ENCODE data around the gene IPMK.

DNA sequence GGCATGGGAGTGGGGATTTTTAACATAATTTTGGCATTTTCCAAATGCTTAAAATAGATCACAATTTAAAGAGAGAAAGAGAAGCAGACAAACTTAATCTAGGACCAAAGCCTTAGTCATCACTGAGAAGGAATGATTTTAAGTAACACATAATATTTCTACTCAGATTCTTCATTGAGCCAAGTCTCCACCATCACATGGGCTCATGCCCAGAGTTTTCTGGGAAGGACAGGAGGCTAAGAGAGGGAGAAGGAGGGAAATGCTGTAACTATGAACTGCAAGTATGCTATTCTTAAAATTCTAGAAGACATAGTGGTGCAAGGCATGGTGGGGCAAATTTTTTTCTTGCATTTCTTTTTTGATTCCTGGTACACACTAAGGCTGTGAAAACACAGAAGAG lies 43.3 kb upstream of the IPMK start:
- TF ChIP-seq SRF (CRISPR knock-in tag; IDR thresholded peaks at IDR 0.05) (no peak), GATA2 (CRISPR knock-in tag; IDR thresholded peaks at IDR 0.05) (no peak), BCL6 (CRISPR knock-in tag; IDR thresholded peaks at IDR 0.05) (no peak), ELF4 (CRISPR knock-in tag; IDR thresholded peaks at IDR 0.05) (no peak), POLR2A (conservative IDR thresholded peaks at IDR 0.05) (no peak), RFX1 (IDR thresholded peaks at IDR 0.05) (no peak), GTF2F1 (IDR thresholded peaks at IDR 0.05; ENCODE audit: low read depth, low read length) (no peak)
- TF ChIP-seq, protein P1, sequence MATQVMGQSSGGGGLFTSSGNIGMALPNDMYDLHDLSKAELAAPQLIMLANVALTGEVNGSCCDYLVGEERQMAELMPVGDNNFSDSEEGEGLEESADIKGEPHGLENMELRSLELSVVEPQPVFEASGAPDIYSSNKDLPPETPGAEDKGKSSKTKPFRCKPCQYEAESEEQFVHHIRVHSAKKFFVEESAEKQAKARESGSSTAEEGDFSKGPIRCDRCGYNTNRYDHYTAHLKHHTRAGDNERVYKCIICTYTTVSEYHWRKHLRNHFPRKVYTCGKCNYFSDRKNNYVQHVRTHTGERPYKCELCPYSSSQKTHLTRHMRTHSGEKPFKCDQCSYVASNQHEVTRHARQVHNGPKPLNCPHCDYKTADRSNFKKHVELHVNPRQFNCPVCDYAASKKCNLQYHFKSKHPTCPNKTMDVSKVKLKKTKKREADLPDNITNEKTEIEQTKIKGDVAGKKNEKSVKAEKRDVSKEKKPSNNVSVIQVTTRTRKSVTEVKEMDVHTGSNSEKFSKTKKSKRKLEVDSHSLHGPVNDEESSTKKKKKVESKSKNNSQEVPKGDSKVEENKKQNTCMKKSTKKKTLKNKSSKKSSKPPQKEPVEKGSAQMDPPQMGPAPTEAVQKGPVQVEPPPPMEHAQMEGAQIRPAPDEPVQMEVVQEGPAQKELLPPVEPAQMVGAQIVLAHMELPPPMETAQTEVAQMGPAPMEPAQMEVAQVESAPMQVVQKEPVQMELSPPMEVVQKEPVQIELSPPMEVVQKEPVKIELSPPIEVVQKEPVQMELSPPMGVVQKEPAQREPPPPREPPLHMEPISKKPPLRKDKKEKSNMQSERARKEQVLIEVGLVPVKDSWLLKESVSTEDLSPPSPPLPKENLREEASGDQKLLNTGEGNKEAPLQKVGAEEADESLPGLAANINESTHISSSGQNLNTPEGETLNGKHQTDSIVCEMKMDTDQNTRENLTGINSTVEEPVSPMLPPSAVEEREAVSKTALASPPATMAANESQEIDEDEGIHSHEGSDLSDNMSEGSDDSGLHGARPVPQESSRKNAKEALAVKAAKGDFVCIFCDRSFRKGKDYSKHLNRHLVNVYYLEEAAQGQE (IDR thresholded peaks at IDR 0.05; ENCODE audit: borderline replicate concordance), result no peak
- TF ChIP-seq, protein P1 (CRISPR knock-in tag; IDR thresholded peaks at IDR 0.05; ENCODE audit: low read depth), result no peak
